ENCODE results near the gene HAGHL. TPM values are rescaled to one million over a fixed set of nuclear protein-coding genes. Genes with fewer than 3 reads are reported as not detected.

HAGHL gene
- total RNA-seq, 3 donors from 2014 or later, result 8.8 to 13.0 (median 12.4) TPM

DNA sequence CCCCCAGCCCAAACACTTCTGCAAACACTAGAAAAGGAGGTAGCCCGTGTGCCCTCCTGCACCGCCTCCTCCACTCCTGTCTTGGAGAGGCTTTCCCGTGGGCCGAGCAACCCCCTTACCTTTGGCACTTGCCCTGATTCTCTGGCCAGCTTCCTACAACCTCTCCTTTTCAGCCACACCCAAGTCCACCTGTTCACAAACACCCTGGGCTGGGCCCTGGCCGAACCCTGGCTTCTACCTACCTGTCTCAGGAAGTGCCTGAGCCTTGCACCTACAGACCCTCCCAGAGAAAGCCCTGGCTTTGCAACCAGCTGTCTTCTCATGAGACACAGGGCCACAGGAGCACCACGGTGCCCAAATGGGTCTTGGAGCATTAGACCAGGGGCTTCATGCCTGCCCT, 8.0 kb upstream of the HAGHL start:
- Mint-ChIP-seq H3K9me3 (no peaks in the 10 kb centered on the region), H3K4me1 (ENCODE audit: low read depth) (peaks cover 15% of the 10 kb centered on the region), H3K4me3 (peak overlapping the region; percentile 81), H3K36me3 (ENCODE audit: insufficient read depth) (no peaks in the 10 kb centered on the region), H3K27me3 (ENCODE audit: low read depth) (peaks cover 7% of the 10 kb centered on the region)
- ATAC-seq, result no peak
- DNase-seq, result no peak

DNA sequence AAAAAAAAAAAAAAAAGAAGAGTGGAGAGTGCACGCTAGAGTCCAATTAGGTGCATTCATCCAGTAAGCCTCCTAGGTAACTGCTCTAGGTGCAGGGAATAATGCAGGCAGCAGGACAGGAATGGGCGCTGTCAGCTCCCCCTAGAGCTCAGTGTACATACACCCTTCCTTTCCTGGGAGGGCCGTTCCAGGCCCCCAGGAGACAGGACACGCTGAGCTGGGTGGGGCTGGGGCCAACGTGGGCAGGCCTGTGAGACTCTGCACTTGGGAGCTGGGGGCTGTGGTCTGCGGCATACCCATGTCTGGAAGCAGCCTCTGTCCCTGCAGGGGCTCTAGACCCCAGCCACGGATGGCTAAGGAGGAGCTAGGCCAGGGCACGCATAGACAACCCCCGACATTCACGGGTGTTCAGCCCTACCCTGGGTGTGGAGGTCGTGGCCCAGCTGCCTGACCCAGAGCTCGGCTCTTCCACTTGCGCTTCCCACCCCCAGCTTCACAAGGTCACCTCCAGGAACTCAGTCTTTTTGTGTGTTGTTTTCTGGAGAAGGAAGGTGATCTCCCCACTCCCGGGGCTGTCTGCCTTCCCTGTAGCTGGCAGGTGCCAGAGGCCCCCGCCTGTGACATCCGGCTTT, 7.0 kb upstream of the HAGHL start:
- Mint-ChIP-seq H3K4me3 (peak overlapping the region; percentile 81), H3K27me3 (ENCODE audit: low read depth) (peaks cover 4% of the 10 kb centered on the region), H3K4me1 (ENCODE audit: low read depth) (peaks cover 15% of the 10 kb centered on the region), H3K9me3 (no peaks in the 10 kb centered on the region), H3K36me3 (ENCODE audit: insufficient read depth) (no peaks in the 10 kb centered on the region)
- DNase-seq (no peak), ATAC-seq (no peak)

DNA sequence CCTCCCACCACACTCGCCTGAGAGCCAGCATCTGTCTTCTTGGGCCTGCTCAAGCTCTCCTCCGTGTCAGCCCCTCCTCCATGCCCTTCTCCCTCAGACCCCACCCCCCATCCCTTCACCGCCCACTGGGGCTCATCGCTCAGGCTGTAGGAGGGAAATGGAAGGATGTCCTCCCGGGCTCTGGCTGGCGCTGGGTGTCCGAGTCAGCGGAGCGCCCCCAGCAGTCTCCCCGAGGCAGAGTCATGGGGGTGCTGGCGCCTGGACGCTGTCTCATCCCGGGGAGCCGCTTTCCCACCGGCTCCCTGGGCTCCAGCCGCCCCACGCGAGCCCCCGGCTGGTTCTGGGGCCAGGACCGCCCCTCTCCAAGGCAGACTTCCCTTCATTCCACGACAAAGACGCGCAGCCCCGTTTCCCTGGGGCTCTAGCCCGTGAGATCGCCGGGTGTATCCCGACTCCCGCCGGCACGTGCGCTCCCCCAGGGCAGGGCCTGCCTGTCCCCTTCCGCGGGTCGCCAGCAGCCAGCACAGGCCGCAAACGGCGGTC, 6.4 kb upstream of the HAGHL start:
- peak; percentile 15 to 25 for ATAC-seq

DNA sequence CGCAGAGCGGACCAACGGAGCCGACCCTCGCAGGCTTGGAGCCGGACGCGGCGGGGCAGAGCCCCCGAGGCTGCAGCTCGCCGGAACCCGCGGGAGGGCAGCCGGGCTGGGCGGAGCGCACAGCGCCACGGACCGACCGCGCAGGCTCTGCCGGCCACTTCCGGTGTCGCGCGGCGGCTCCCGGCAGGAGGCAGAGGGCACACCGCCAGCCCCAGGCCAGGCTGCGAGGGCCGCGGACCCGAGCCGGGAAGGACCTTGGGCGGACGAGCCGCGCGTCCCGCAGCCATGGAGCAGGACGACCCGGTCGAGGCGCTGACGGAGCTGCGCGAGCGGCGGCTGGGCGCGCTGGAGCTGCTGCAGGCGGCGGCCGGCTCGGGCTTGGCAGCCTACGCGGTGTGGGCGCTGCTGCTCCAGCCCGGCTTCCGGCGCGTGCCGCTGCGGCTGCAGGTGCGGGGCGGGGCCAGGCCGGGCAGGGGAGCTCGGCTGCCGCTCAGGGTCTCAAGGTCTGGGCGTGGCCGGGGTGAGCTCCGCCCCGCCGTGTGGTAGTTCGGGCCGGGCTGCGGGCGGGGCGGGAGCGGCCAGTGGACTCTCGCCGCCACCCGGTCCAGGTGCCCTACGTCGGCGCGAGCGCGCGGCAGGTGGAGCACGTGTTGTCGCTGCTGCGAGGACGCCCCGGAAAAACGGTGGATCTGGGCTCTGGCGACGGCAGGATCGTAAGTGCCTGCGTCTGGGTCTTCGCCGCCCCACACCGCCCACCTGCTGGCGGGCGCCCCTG, 5.7 kb upstream of the HAGHL start, which contains the start of gene ANTKMT:
Gene ANTKMT (plus strand): TSS at position 157 of the 775 bp plus-strand sequence. CDS start 129 bp downstream, at position 286.
- ATAC-seq (peak; percentile 69 to 71), DNase-seq (peak; percentile 50)
- Mint-ChIP-seq H3K36me3 (ENCODE audit: insufficient read depth) (no peaks in the 10 kb centered on the region), H3K4me1 (ENCODE audit: low read depth) (peaks cover 15% of the 10 kb centered on the region), H3K4me3 (peak within 1 kb of the TSS; percentile 81), H3K27me3 (ENCODE audit: low read depth) (peaks cover 4% of the 10 kb centered on the region), H3K9me3 (no peaks in the 10 kb centered on the region)

More for the DNA sequence above, 6.4 kb upstream of the HAGHL start:
- Mint-ChIP-seq H3K27me3 (ENCODE audit: low read depth) (peaks cover 4% of the 10 kb centered on the region), H3K9me3 (no peaks in the 10 kb centered on the region), H3K36me3 (ENCODE audit: insufficient read depth) (no peaks in the 10 kb centered on the region), H3K4me1 (ENCODE audit: low read depth) (peaks cover 15% of the 10 kb centered on the region), H3K4me3 (peak overlapping the region; percentile 81)
- DNase-seq, result peak; percentile 25

DNA sequence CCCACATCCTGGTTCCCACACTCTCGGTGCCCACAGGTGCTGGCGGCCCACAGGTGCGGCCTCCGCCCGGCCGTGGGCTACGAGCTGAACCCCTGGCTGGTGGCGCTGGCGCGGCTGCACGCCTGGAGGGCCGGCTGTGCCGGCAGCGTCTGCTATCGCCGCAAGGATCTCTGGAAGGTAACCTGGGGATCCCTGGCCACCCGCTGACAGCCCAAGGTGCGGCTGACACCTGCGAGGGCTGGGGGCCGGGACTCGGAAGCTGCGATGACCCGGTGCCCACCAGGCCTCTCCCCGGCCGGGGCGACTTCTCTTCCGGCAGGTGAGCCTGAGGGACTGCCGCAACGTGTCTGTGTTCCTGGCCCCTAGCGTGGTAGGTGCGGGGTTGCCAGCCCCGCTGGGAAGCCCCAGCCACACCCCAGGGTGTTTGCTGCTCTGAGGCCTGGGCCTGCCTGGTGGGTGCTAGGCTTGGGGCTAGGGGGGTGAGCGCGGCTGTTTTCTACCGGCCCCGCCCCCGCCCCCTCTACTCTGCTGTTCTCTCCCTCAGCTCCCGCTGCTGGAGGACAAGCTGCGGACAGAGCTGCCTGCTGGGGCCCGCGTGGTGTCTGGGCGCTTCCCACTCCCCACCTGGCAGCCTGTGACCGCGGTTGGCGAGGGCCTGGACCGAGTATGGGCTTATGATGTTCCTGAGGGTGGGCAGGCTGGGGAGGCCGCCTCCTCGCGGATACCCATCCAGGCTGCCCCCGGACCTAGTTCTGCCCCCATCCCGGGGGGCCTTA, 5.0 kb upstream of the HAGHL start:
- H3K4me1 Mint-ChIP-seq (ENCODE audit: low read depth), result peaks cover 19% of the 10 kb centered on the region
- H3K36me3 Mint-ChIP-seq (ENCODE audit: insufficient read depth), result no peaks in the 10 kb centered on the region
- peak overlapping the region; percentile 69 for H3K4me3 Mint-ChIP-seq
- no peak for DNase-seq
- ATAC-seq, result no peak
- H3K9me3 Mint-ChIP-seq, result no peaks in the 10 kb centered on the region
- H3K27me3 Mint-ChIP-seq (ENCODE audit: low read depth), result no peaks in the 10 kb centered on the region

DNA sequence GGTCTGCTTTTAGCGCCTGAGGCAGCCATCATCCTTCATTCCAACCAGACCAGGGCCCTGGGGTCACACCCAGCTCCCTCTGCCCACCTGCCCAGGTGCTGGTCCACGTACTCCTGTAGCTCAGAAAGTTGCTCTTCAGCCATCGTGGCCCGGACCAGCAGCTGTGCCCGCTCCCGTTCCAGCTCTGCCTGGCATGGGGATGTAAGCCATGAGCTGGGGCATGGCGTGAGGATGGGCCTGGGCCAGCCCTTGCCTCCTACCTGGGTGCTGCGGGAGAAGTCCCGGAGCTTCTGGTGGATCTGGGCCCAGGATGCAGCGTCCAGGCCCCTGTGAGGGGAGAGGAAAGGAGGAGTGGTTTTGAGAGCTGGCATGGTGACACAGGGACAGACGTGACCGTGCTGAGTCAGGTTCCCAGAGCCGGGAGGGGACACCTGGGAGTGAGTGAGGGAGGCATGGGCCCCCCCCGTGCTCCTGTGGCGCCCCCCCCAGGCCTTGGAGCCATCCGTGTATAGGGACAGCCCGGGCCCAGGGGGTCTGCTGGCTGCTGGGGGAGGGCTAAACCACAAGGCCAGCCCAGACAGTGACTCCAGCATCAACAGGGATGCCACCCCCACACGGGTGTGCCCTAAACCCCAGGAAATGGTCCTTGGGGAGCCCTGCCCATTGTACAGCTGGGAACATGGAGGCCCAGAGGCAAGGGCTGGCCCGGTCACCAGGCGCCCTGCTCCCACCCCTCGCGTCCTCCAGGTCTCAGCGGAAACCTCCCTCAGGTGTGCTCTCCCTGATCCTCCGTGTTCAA, 3.9 kb upstream of the HAGHL start:
- H3K36me3 Mint-ChIP-seq (ENCODE audit: insufficient read depth), result no peaks in the 10 kb centered on the region
- no peak overlapping the region for H3K4me3 Mint-ChIP-seq
- no peaks in the 10 kb centered on the region for H3K9me3 Mint-ChIP-seq
- peaks cover 19% of the 10 kb centered on the region for H3K4me1 Mint-ChIP-seq (ENCODE audit: low read depth)
- H3K27me3 Mint-ChIP-seq (ENCODE audit: low read depth), result no peaks in the 10 kb centered on the region
- no peak for ATAC-seq
- DNase-seq, result no peak

DNA sequence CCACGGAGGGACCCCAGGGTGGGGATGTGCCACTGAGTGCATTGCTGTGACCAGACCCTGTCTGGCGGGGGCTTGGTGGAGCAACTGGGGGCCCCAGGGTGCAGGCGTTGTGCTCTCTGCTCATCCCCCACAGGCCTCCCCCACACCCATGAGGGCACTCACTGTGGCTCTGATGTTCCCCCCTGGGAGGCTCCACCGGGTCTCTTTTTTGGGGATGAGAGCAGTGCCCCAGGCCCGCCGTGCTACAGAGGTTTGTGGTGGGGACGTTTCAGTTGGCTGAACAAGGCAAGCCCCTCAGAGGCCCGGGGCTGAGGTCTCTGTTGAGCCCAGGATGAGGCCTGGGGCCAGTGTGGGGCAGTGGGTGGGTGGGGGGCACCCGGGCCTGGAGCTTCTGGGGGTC, 3.2 kb upstream of the HAGHL start:
- H3K36me3 Mint-ChIP-seq (ENCODE audit: insufficient read depth), result no peaks in the 10 kb centered on the region
- no peak overlapping the region for H3K4me3 Mint-ChIP-seq
- peaks cover 19% of the 10 kb centered on the region for H3K4me1 Mint-ChIP-seq (ENCODE audit: low read depth)
- ATAC-seq (no peak), DNase-seq (no peak)
- no peaks in the 10 kb centered on the region for H3K27me3 Mint-ChIP-seq (ENCODE audit: low read depth)
- H3K9me3 Mint-ChIP-seq, result no peaks in the 10 kb centered on the region

DNA sequence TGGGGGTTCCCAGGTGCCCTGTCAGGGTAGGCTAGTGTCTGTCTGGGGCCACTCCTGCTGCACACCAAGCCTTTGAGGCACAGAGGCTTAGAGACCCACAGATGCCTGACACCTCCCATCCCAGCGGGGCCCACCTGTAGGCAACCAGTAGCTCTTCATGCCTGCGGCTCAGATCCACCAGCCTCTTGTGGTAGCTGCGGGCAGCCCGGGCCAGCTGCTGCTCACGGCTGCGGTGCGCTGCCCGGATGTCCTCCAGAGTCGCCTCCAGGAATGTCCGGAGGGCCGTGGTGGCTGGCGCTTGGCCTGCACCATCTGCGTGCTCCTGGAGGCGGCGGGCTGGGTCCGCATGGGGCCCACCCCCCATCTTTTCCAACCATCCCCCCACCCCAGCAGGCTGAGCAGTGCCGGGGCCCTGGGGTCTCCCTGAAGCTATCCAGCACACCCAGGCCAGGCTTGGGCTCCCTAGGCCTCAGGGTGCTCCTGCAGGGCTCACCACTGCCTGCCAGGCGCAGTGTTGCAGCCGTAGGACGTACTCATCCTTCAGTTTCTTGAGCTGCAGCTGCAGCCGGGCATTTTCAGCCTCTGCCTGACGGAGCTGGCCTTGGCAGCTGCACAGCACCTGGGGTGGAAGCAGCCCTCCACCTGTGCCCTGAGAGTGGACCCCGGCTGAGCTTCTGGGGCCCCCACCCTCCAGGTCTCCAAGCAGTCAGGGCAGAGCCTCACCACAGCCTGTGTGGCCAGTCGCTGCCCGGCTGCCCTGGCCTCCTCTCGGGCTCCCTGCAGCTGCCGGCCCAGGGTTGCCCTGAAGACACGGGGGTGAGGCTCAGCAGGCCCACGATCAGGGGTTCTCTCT, 2.5 kb upstream of the HAGHL start:
- H3K4me1 Mint-ChIP-seq (ENCODE audit: low read depth), result peaks cover 16% of the 10 kb centered on the region
- H3K36me3 Mint-ChIP-seq (ENCODE audit: insufficient read depth), result no peaks in the 10 kb centered on the region
- H3K4me3 Mint-ChIP-seq, result no peak overlapping the region
- H3K9me3 Mint-ChIP-seq, result no peaks in the 10 kb centered on the region
- ATAC-seq (no peak), DNase-seq (no peak)
- no peaks in the 10 kb centered on the region for H3K27me3 Mint-ChIP-seq (ENCODE audit: low read depth)

DNA sequence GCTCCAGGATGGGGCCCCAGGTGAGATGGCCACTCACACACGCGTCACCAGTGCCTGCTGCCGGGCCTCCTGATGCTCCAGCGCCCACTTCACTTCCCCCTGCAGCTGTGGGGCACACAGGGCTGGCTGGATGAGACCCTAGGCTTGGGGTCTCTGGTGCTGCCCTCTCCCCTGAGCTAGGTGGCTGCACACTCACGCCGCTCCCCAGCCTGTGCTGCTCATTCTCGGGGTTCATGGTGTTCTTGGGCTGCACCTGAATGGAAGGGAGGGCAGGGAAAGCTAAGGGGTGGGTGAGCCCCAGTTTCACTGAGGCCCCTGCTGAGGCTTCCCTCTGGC, 1.9 kb upstream of the HAGHL start:
- no peak overlapping the region for H3K4me3 Mint-ChIP-seq
- no peaks in the 10 kb centered on the region for H3K27me3 Mint-ChIP-seq (ENCODE audit: low read depth)
- no peaks in the 10 kb centered on the region for H3K9me3 Mint-ChIP-seq
- no peaks in the 10 kb centered on the region for H3K36me3 Mint-ChIP-seq (ENCODE audit: insufficient read depth)
- ATAC-seq, result no peak
- no peak for DNase-seq
- H3K4me1 Mint-ChIP-seq (ENCODE audit: low read depth), result peaks cover 13% of the 10 kb centered on the region

DNA sequence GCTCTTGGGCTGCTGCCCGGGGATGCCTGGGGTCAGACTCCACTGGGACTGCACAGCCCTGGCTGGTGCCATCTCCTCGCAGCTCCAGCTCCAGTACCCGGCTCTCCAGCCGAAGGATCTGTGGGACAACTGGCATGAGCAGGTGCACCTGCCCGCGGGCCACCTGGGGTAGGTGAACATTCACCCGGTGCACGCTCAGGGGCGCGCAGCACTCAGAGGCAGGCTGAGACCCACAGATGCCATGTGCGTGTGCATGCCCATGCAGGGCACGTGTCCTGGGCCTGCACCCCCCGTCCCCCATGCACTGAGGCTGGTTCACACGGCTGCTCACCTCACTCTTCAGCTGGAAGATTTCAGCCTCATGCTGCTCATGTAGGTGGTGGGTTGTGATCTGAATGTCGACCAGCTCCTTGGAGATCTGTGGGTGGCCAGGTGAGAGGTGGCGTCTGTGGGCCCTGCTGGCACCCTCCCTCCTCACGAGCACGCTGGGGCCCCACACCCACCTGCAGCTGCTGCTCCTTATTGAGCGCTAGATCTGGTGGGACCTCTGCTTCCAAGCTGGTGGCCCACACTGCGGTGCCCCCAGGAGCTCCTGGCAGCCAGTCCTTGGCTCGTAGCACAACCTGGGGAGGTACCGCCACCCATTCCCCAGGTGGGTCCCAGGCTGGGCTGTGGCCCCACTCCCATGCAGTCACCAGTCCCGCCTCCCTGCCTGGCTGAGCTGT, 1.3 kb upstream of the HAGHL start:
- Mint-ChIP-seq H3K4me1 (ENCODE audit: low read depth) (peaks cover 10% of the 10 kb centered on the region), H3K36me3 (ENCODE audit: insufficient read depth) (no peaks in the 10 kb centered on the region), H3K27me3 (ENCODE audit: low read depth) (no peaks in the 10 kb centered on the region), H3K9me3 (no peaks in the 10 kb centered on the region), H3K4me3 (peak overlapping the region; percentile 13)
- DNase-seq (no peak), ATAC-seq (no peak)

DNA sequence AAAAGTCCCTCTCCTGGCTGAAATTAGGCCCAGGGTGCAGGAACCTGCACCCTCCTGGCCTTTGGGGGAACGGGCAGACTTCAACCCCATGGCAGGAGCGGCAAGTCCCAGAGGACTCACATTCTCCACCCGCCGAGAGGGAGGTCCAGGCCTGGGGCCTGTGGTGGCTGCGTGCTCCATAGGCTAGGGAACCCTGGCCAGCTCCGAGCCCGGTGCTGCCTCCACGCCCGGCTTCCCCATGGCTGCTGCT, 793 bp upstream of the HAGHL start:
- no peaks in the 10 kb centered on the region for H3K9me3 Mint-ChIP-seq
- H3K27me3 Mint-ChIP-seq (ENCODE audit: low read depth), result no peaks in the 10 kb centered on the region
- ATAC-seq (no peak), DNase-seq (no peak)
- no peaks in the 10 kb centered on the region for H3K36me3 Mint-ChIP-seq (ENCODE audit: insufficient read depth)
- peaks cover 10% of the 10 kb centered on the region for H3K4me1 Mint-ChIP-seq (ENCODE audit: low read depth)
- peak overlapping the region; percentile 72 for H3K4me3 Mint-ChIP-seq

DNA sequence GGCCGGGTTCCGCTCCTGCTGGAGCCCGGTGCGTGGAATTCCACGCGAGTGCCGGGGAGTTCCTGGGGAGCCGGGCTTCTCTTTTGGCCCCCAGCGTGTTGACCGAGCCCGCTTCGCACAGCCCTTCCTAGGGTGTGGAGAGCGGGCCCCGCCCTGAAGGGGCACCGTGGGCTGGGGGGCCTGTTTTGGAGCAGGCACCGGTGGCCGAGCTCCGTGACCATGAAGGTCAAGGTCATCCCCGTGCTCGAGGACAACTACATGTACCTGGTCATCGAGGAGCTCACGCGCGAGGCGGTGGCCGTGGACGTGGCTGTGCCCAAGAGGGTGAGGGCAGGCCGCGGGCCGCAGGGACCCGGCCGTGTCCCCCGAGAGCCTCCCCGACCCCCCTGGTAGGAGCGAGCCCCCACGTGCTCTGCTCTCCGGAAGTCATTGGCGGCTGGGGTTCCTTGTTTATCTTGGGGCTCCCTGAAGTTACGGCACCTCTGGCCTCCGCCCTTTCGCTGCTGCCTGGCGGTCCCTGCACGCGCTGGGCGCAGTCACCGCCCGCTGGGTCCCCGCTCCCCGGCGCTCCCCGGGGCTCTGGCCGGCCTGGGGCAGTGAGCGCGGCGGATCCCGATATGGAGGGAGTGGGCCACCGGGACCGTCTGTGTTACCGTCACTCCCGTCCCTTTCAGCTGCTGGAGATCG, 528 bp downstream of the HAGHL start:
- no peaks in the 10 kb centered on the region for H3K27me3 Mint-ChIP-seq (ENCODE audit: low read depth)
- no peaks in the 10 kb centered on the region for H3K9me3 Mint-ChIP-seq
- peak; percentile 18 to 32 for ATAC-seq
- peaks cover 8% of the 10 kb centered on the region for H3K4me1 Mint-ChIP-seq (ENCODE audit: low read depth)
- DNase-seq, result no peak
- H3K36me3 Mint-ChIP-seq (ENCODE audit: insufficient read depth), result no peaks in the 10 kb centered on the region
- peak overlapping the region; percentile 29 for H3K4me3 Mint-ChIP-seq
